ENCODE data around the gene NEMF.
A peak's percentile ranks its signal among the peaks of the same experiment; 100 is the strongest.

Gene NEMF

GRCh38 chr14:49867831-49868719, 15.5 kb upstream of the NEMF start (continued):
- TF ChIP-seq ZNF280C (tag by site-specific recombination; IDR thresholded peaks at IDR 0.05) = no peak
- no peak for TF ChIP-seq ZNF521 (tag by site-specific recombination; IDR thresholded peaks at IDR 0.05)
- no peak for TF ChIP-seq ZNF514 (tag by site-specific recombination; IDR thresholded peaks at IDR 0.05)
- no peak for TF ChIP-seq GFI1B (tag by site-specific recombination; IDR thresholded peaks at IDR 0.05)
- no peak for TF ChIP-seq ZFP69B (tag by site-specific recombination; IDR thresholded peaks at IDR 0.05)
- no peak for TF ChIP-seq SCRT1 (tag by site-specific recombination; IDR thresholded peaks at IDR 0.05; ENCODE audit: borderline replicate concordance)
- no peak for TF ChIP-seq ATF2 (tag by site-specific recombination; IDR thresholded peaks at IDR 0.05; ENCODE audit: low read depth)
- TF ChIP-seq ZNF677 (tag by site-specific recombination; IDR thresholded peaks at IDR 0.05) = no peak
- no peak for TF ChIP-seq ZNF623 (tag by site-specific recombination; IDR thresholded peaks at IDR 0.05)
- TF ChIP-seq ZNF211 (tag by site-specific recombination; IDR thresholded peaks at IDR 0.05; ENCODE audit: low read depth) = no peak
- no peak for TF ChIP-seq ZBTB7A (tag by site-specific recombination; IDR thresholded peaks at IDR 0.05; ENCODE audit: low read depth)
- TF ChIP-seq ZNF645 (tag by site-specific recombination; IDR thresholded peaks at IDR 0.05) = no peak
- no peak for TF ChIP-seq ZBTB1 (tag by site-specific recombination; IDR thresholded peaks at IDR 0.05)
- 0 out of 2 replicates have a peak, but pooled peaks have one; percentile 37 for TF ChIP-seq BCL11B (tag by site-specific recombination; IDR thresholded peaks at IDR 0.05; ENCODE audit: low read depth)
- no peak for TF ChIP-seq BCL6B (tag by site-specific recombination; IDR thresholded peaks at IDR 0.05)
- TF ChIP-seq ZNF501 (tag by site-specific recombination; IDR thresholded peaks at IDR 0.05) = no peak
- TF ChIP-seq CTCF (tag by site-specific recombination; IDR thresholded peaks at IDR 0.05) = no peak
- no peak for TF ChIP-seq ZNF585B (tag by site-specific recombination; IDR thresholded peaks at IDR 0.05)
- no peak for TF ChIP-seq ZNF391 (tag by site-specific recombination; IDR thresholded peaks at IDR 0.05; ENCODE audit: borderline replicate concordance, low read depth)
- peak; percentile 92 for TF ChIP-seq KLF1 (tag by site-specific recombination; IDR thresholded peaks at IDR 0.05)
- no peak for TF ChIP-seq SCRT2 (tag by site-specific recombination; IDR thresholded peaks at IDR 0.05)
- no peak for TF ChIP-seq ZNF692 (tag by site-specific recombination; IDR thresholded peaks at IDR 0.05)
- peak; percentile 85 for TF ChIP-seq KLF7 (tag by site-specific recombination; IDR thresholded peaks at IDR 0.05; ENCODE audit: borderline replicate concordance)
- TF ChIP-seq PATZ1 (tag by site-specific recombination; IDR thresholded peaks at IDR 0.05) = peak; percentile 62; the same call in 1 of the 2 replicates
- no peak for TF ChIP-seq ZNF133 (tag by site-specific recombination; IDR thresholded peaks at IDR 0.05)
- peak; percentile 42; the same call in 1 of the 2 replicates for TF ChIP-seq PBX3 (CRISPR knock-in tag; IDR thresholded peaks at IDR 0.05)

All from HEK293 (cell line).